Thyroid gland (tissue), 4 donors: ENCODE results near the gene SHE. TPM values are rescaled to one million over a fixed set of nuclear protein-coding genes. Genes with fewer than 3 reads are reported as not detected.

Experiments
- DNase-seq, 2 donors: peaks; one replicate each; pipeline ENCODE4 v3.0.0-alpha.2; 2019
- H3K27ac ChIP-seq, 3 donors: fragments of 200-600 bp; sonication (generic); 1 replicate in 2 of 3; 2 replicates in 1 of 3; pipeline ENCODE4 v1.5.1; 2016 to 2019; ENCODE audit warnings: mild to moderate bottlenecking in 1 of 3, moderate library complexity in 1 of 3
- H3K27me3 ChIP-seq: fragments of 200-600 bp; sonication (generic); one replicate; pipeline ENCODE4 v1.5.1; 2019
- H3K36me3 ChIP-seq, 2 donors: fragments of 200-600 bp; sonication (generic); one replicate each; pipeline ENCODE4 v1.5.1; 2016 to 2019
- H3K4me1 ChIP-seq, 2 donors: fragments of 200-600 bp; sonication (generic); one replicate each; pipeline ENCODE4 v1.5.1; 2017 to 2019
- H3K4me3 ChIP-seq, 3 donors: fragments of 200-600 bp; sonication (generic); replicated peaks in 1 of 3; 1 replicate in 2 of 3; 2 replicates in 1 of 3; pipeline ENCODE4 v1.5.1; 2016; ENCODE audit warnings: mild to moderate bottlenecking in 1 of 3
- H3K9me3 ChIP-seq: fragments of 200-600 bp; sonication (generic); one replicate; pipeline ENCODE4 v1.5.1; 2017
- CTCF ChIP-seq, 6 experiments: fragments of 200-600 bp in 3 of 6; fragments of 450-650 bp in 3 of 6; sonication (generic) in 3 of 6; IDR thresholded peaks; one replicate each; pipeline ENCODE4 v1.5.1; 2016 to 2019; ENCODE audit warnings: antibody characterized with exemption in 6 of 6, mild to moderate bottlenecking in 2 of 6, inconsistent platforms in 1 of 6, moderate library complexity in 1 of 6
- POLR2A ChIP-seq, 2 donors: fragments of 450-650 bp; IDR thresholded peaks; one replicate each; pipeline ENCODE4 v1.6.1; 2017; ENCODE audit warnings: antibody characterized with exemption in 2 of 2, mild to moderate bottlenecking in 2 of 2, moderate library complexity in 1 of 2
- WGBS, 2 donors: methylation state at CpG; one replicate each; pipeline ENCODE4 v1.1.5; 2017; 5-methylcytosine and 5-hydroxymethylcytosine counted together
- intact Hi-C: fragments of 100-400 bp; cut with DNase I; formaldehyde crosslinking; loops from one replicate; pipeline ENCODE4 v1.15.1; 2023
- total RNA-seq, 4 donors: library from RNA; depleted of rRNA; stranded (reverse); fragments of >200 nt; gene quantifications; one replicate each; pipeline ENCODE4 v1.2.3, GENCODE V29; 2016

Gene SHE
- total RNA-seq, 4 donors from 2014 or later, result 35.8 to 56.0 (median 43.0) TPM

DNA sequence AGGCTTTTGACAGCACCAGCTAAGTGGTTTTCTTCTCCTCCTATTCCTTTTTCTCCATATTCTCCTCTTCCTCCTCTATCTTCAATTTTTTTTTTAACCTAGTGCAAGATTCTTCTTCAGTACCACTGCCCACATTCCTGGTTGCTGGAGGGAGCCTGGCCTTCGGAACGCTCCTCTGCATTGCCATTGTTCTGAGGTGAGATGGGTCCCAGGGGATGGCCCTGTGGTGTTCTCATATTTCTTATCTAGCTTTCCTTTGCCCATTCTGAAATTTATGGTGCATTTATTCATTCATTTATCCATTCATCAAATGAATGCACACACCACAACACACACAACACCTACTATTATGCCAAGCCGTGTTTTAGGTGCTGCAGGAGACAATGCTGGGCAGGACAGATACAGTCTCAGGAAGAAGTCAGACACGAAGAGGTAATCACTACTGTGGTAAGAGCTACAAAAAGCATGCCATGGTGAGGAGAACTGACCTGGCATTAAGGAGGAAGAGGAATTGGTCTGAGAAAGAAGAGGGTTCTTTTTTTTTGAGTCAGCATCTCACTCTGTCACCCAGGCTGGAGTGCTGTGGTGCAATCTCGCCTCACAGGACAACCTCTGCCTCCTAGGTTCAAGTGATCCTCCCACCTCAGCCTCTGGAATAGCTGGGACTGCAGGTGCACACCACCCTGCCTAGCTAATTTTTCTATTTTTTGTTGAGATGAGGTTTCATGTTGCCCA is 47.7 kb downstream of the SHE start:
- Histone ChIP-seq H3K27me3 (no peaks in the 10 kb centered on the region), H3K4me1 (no peaks in the 10 kb centered on the region), H3K36me3 (peaks cover 2 to 14% of the 10 kb centered on the region in 2 donors), H3K4me3 (no peak overlapping the region), H3K9me3 (no peaks in the 10 kb centered on the region), H3K27ac (no peak overlapping the region)
- WGBS, 2 donors, result 87 to 90% methylated on average over 5 of the region's 5 CpGs
- no peak for TF ChIP-seq POLR2A (IDR thresholded peaks at IDR 0.05)
- TF ChIP-seq CTCF (IDR thresholded peaks at IDR 0.05), result no peak
- DNase-seq, result no peak
- intact Hi-C loops, result no loop called here

DNA sequence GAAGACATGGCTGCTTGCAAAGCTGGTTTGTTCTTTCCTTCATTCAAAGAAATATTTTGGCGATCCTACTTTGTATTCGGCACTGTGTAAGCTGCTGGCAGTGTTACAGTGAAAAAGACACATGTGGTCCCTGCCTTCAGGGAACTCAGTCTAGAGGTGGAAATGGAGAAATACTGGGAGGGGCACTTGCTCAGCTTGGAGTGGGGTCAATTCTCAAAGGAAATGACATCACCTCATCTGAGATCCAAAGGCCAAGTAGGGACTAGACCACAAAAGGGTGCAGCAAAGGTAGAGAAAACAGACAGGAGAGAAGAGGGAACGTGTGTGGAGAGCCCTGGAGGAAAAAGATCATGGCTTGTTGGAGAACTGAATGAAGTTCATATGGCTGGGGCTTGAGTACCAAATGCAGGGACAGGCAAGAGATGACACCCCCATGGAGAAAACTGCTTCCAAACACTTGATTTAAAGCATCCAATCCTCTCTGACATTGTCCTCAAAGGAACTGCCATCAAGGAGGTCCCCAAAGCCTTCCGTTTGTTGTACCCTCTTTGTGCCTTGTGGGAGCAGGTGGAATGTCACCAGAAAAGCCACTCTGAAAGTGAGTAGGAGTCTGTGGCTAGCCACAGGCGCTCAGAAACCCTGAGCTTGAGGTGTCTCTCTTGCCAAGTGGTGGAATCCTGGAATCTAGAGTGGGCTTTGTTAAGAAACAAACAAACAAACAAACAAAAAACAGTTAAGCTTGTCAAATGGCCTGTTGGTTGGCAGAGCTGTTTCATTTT is 48.4 kb downstream of the SHE start:
- TF ChIP-seq POLR2A (IDR thresholded peaks at IDR 0.05), result no peak
- no peak for TF ChIP-seq CTCF (IDR thresholded peaks at IDR 0.05)
- Histone ChIP-seq H3K4me3 (no peak overlapping the region), H3K27ac (no peak overlapping the region), H3K27me3 (no peaks in the 10 kb centered on the region), H3K9me3 (no peaks in the 10 kb centered on the region), H3K36me3 (peaks cover 4 to 15% of the 10 kb centered on the region in 2 donors), H3K4me1 (no peaks in the 10 kb centered on the region)
- DNase-seq, result no peak
- intact Hi-C loops, result no loop called here
- 73 to 79% methylated on average over 5 of the region's 5 CpGs for WGBS, 2 donors

- no peak for DNase-seq
- WGBS, 2 donors, result 76 to 83% methylated on average over 5 of the region's 5 CpGs
- H3K27ac ChIP-seq, result no peak overlapping the region
- no peak overlapping the region for H3K4me3 ChIP-seq
- intact Hi-C loops, result no loop called here
- H3K9me3 ChIP-seq, result no peaks in the 10 kb centered on the region
- TF ChIP-seq POLR2A (IDR thresholded peaks at IDR 0.05), result no peak
- no peak for TF ChIP-seq CTCF (IDR thresholded peaks at IDR 0.05)
- no peaks in the 10 kb centered on the region for H3K4me1 ChIP-seq
- H3K27me3 ChIP-seq, result no peaks in the 10 kb centered on the region
- H3K36me3 ChIP-seq, result peaks cover 4 to 15% of the 10 kb centered on the region in 2 donors
Measured at GRCh38 chr1:154453161-154453560, 49.1 kb downstream of the SHE start.

- DNase-seq, result no peak
- no peaks in the 10 kb centered on the region for H3K4me1 ChIP-seq
- WGBS, 2 donors, result 63 to 70% methylated on average over 7 of the region's 7 CpGs
- peaks cover 4 to 8% of the 10 kb centered on the region in 2 donors for H3K36me3 ChIP-seq
- no peak overlapping the region for H3K27ac ChIP-seq
- intact Hi-C loops, result no loop called here
- H3K27me3 ChIP-seq, result no peaks in the 10 kb centered on the region
- H3K9me3 ChIP-seq, result no peaks in the 10 kb centered on the region
- TF ChIP-seq POLR2A (IDR thresholded peaks at IDR 0.05) (no peak), CTCF (IDR thresholded peaks at IDR 0.05) (no peak)
- H3K4me3 ChIP-seq, result no peak overlapping the region
Measured at GRCh38 chr1:154448331-154448811, 53.8 kb downstream of the SHE start.

- no peak for DNase-seq
- no peak for TF ChIP-seq CTCF (IDR thresholded peaks at IDR 0.05)
- no peak for TF ChIP-seq POLR2A (IDR thresholded peaks at IDR 0.05)
- Histone ChIP-seq H3K36me3 (peaks cover 4 to 8% of the 10 kb centered on the region in 2 donors), H3K27ac (no peak overlapping the region), H3K9me3 (no peaks in the 10 kb centered on the region), H3K27me3 (no peaks in the 10 kb centered on the region), H3K4me3 (no peak overlapping the region), H3K4me1 (no peaks in the 10 kb centered on the region)
- WGBS, 2 donors, result 95 to 97% methylated on average over 6 of the region's 6 CpGs
- intact Hi-C loops, result no loop called here
Measured at GRCh38 chr1:154446789-154447188, 55.4 kb downstream of the SHE start.
